Measurements from ENCODE around the gene SCFD2. TPM values are rescaled to one million over a fixed set of nuclear protein-coding genes. Genes with fewer than 3 reads are reported as not detected.

Gene SCFD2
- polyA plus RNA-seq, 1 donor from 2014 or later = 5.0 TPM

GRCh38 chr4:53023677-53024299, 342.1 kb downstream of the SCFD2 start:
- no peak overlapping the region for H3K4me2 ChIP-seq (ENCODE audit: low read length)
- H3K9me2 ChIP-seq (ENCODE audit: insufficient read depth, low read length) = no peaks in the 10 kb centered on the region
- H3K27ac ChIP-seq (ENCODE audit: low read length) = no peak overlapping the region
- H3K4me3 ChIP-seq (ENCODE audit: low read length) = no peak overlapping the region
- no peak overlapping the region for H3K9ac ChIP-seq (ENCODE audit: low read length)
- no peaks in the 10 kb centered on the region for H4K20me1 ChIP-seq (ENCODE audit: insufficient read depth)
- H2AFZ ChIP-seq (ENCODE audit: low read depth, low read length) = no peak overlapping the region
- H3K79me2 ChIP-seq (replicated peaks; ENCODE audit: insufficient read depth, low read length) = no peaks in the 10 kb centered on the region
- no peaks in the 10 kb centered on the region for H3F3A ChIP-seq (ENCODE audit: insufficient read depth, low read length, poor library complexity, severe bottlenecking)
- no peaks in the 10 kb centered on the region for H3K27me3 ChIP-seq (ENCODE audit: insufficient read depth, low read depth, low read length)
- H3K9me3 ChIP-seq (ENCODE audit: low read length) = no peaks in the 10 kb centered on the region
- TF ChIP-seq TAF1 (IDR thresholded peaks at IDR 0.05; ENCODE audit: low read depth) (no peak), CTCF (IDR thresholded peaks at IDR 0.05; ENCODE audit: poor library complexity, severe bottlenecking) (no peak), EZH2 (IDR thresholded peaks at IDR 0.05; ENCODE audit: borderline replicate concordance, insufficient read depth, low read length, poor library complexity, severe bottlenecking) (no peak), POLR2AphosphoS5 (IDR thresholded peaks at IDR 0.05) (no peak), EP300 (conservative IDR thresholded peaks at IDR 0.05; ENCODE audit: poor library complexity, severe bottlenecking) (no peak), RAD21 (conservative IDR thresholded peaks at IDR 0.05) (no peak), REST (IDR thresholded peaks at IDR 0.05; ENCODE audit: borderline replicate concordance) (no peak)
- no peaks in the 10 kb centered on the region for H3K36me3 ChIP-seq (ENCODE audit: insufficient read depth, low read length)

DNA sequence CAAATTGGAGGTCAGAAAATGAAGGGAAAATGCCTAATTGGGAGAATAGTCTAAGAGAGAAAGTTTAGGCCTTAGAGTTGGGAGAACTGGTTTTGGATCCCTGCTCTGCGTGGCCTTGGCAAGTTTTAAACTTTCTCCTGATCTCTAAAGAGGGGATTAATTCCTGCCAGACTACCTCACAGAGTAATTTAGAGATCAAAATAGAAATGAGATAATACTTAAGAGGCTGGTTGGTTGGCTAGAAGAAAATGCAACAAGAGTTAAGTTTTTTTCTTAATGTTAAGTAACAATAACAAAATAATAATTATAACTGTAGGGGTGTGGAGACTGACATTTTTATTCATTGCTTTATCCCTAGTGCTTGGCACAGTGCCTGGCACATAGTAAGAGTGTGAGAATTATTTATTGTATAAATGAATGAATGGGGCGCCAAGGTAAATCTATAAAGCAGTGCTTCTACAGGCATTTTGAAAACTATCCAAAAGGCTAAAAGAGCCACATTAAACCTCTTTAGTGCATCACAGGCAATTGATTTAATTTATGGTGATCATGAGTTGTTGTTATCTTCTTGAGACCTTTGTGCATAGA, 343.3 kb downstream of the SCFD2 start:
- Histone ChIP-seq H3K9me2 (ENCODE audit: insufficient read depth, low read length) (no peaks in the 10 kb centered on the region), H3K9ac (ENCODE audit: low read length) (no peak overlapping the region), H3K4me3 (ENCODE audit: low read length) (no peak overlapping the region), H3K36me3 (ENCODE audit: insufficient read depth, low read length) (no peaks in the 10 kb centered on the region), H3K27me3 (ENCODE audit: insufficient read depth, low read depth, low read length) (no peaks in the 10 kb centered on the region), H3F3A (ENCODE audit: insufficient read depth, low read length, poor library complexity, severe bottlenecking) (no peaks in the 10 kb centered on the region), H3K27ac (ENCODE audit: low read length) (no peak overlapping the region), H2AFZ (ENCODE audit: low read depth, low read length) (no peak overlapping the region), H4K20me1 (ENCODE audit: insufficient read depth) (no peaks in the 10 kb centered on the region), H3K4me2 (ENCODE audit: low read length) (no peak overlapping the region), H3K9me3 (ENCODE audit: low read length) (no peaks in the 10 kb centered on the region), H3K79me2 (replicated peaks; ENCODE audit: insufficient read depth, low read length) (no peaks in the 10 kb centered on the region)
- no peak for TF ChIP-seq POLR2AphosphoS5 (IDR thresholded peaks at IDR 0.05)
- no peak for TF ChIP-seq RAD21 (conservative IDR thresholded peaks at IDR 0.05)
- no peak for TF ChIP-seq EP300 (conservative IDR thresholded peaks at IDR 0.05; ENCODE audit: poor library complexity, severe bottlenecking)
- no peak for TF ChIP-seq SMC3 (conservative IDR thresholded peaks at IDR 0.05; ENCODE audit: poor library complexity)
- TF ChIP-seq CTCF (IDR thresholded peaks at IDR 0.05; ENCODE audit: poor library complexity, severe bottlenecking) = no peak
- TF ChIP-seq REST (IDR thresholded peaks at IDR 0.05; ENCODE audit: borderline replicate concordance) = no peak
- TF ChIP-seq MXI1 (conservative IDR thresholded peaks at IDR 0.05; ENCODE audit: poor library complexity, severe bottlenecking) = no peak
- TF ChIP-seq EZH2 (IDR thresholded peaks at IDR 0.05; ENCODE audit: borderline replicate concordance, insufficient read depth, low read length, poor library complexity, severe bottlenecking) = no peak
- no peak for TF ChIP-seq TAF1 (IDR thresholded peaks at IDR 0.05; ENCODE audit: low read depth)
